HepG2 (cell line): Measurements from ENCODE around the gene GRB7. TPM values are rescaled to one million over a fixed set of nuclear protein-coding genes. Genes with fewer than 3 reads are reported as not detected.
A peak's percentile ranks its signal among the peaks of the same experiment; 100 is the strongest.

Source experiments
- CEBPG ChIP-seq: IDR thresholded peaks from 2 replicates; pipeline ENCODE4 v1.6.1; 2016
- CREM ChIP-seq, 2 experiments: sonication (generic) in 1 of 2; formaldehyde crosslinking in 1 of 2; IDR thresholded peaks; 2 replicates each; pipeline versions ENCODE4 v1.4.0 to v1.6.1; 2016 to 2020; ENCODE audit warnings: antibody characterized with exemption in 1 of 2, mild to moderate bottlenecking in 1 of 2, missing genetic modification reagents in 1 of 2
- HNRNPH1 ChIP-seq: fragments of 200-400 bp; formaldehyde crosslinking; optimal IDR thresholded peaks from 2 replicates; pipeline ENCODE3; 2017; ENCODE audit warnings: mild to moderate bottlenecking, low read depth, low read length
- KDM1A ChIP-seq: IDR thresholded peaks from 2 replicates; pipeline ENCODE4 v1.6.1; 2016; ENCODE audit warnings: missing compliant biosample characterization
- THYN1 ChIP-seq: sonication (generic); formaldehyde crosslinking; IDR thresholded peaks from 2 replicates; pipeline ENCODE4 v1.8.1; 2023; ENCODE audit warnings: low read depth, mild to moderate bottlenecking, moderate library complexity, missing genetic modification reagents, borderline replicate concordance
- TP53 ChIP-seq: sonication (generic); formaldehyde crosslinking; conservative IDR thresholded peaks from 2 replicates; pipeline ENCODE4 v1.4.0; 2020; ENCODE audit warnings: missing genetic modification reagents
- ZMYM3 ChIP-seq: sonication (generic); formaldehyde crosslinking; IDR thresholded peaks from 2 replicates; pipeline ENCODE4 v1.5.1; 2020; ENCODE audit warnings: mild to moderate bottlenecking, missing genetic modification reagents
- ZNF121 ChIP-seq: sonication (generic); formaldehyde crosslinking; IDR thresholded peaks from 2 replicates; pipeline ENCODE4 v1.5.0; 2020; ENCODE audit warnings: mild to moderate bottlenecking, missing genetic modification reagents
- ZNF160 ChIP-seq: sonication (generic); formaldehyde crosslinking; IDR thresholded peaks from 2 replicates; pipeline ENCODE4 v1.8.0; 2022; ENCODE audit warnings: mild to moderate bottlenecking, inconsistent platforms, missing genetic modification reagents
- ZNF292 ChIP-seq: sonication (generic); formaldehyde crosslinking; IDR thresholded peaks from 2 replicates; pipeline ENCODE4 v1.8.1; 2022; ENCODE audit warnings: mild to moderate bottlenecking, low read depth, missing genetic modification reagents, borderline replicate concordance
- ZNF615 ChIP-seq: sonication (generic); formaldehyde crosslinking; IDR thresholded peaks from 2 replicates; pipeline ENCODE4 v1.5.0; 2020; ENCODE audit warnings: mild to moderate bottlenecking, missing genetic modification reagents, borderline replicate concordance
- ZNF772 ChIP-seq: sonication (generic); formaldehyde crosslinking; IDR thresholded peaks from 2 replicates; pipeline ENCODE4 v1.5.0; 2020; ENCODE audit warnings: mild to moderate bottlenecking, missing genetic modification reagents
- ZSCAN25 ChIP-seq: sonication (generic); formaldehyde crosslinking; IDR thresholded peaks from 2 replicates; pipeline ENCODE4 v1.8.0; 2022; ENCODE audit warnings: mild to moderate bottlenecking, missing genetic modification reagents
- polyA plus RNA-seq, 8 experiments: library from polyadenylated mRNA; depleted of rRNA in 3 of 8; stranded (reverse) in 7 of 8; unstranded in 1 of 8; fragments of >200 nt; fragmentation: Illumina TruSeq in 4 of 8; extraction: Trizol in 4 of 8; gene quantifications; 2 replicates each; pipeline versions ENCODE4 v1.2.1 to v1.2.3, GENCODE V29; 2011 to 2016; ENCODE audit warnings: low read depth in 4 of 8, missing spikeins in 1 of 8, mixed read lengths in 1 of 8; ENCODE audit not compliant: insufficient read depth in 1 of 8
- total RNA-seq, 5 experiments: library from RNA; depleted of rRNA; stranded (reverse); fragments of >200 nt; fragmentation: Illumina TruSeq; extraction: Trizol; gene quantifications; 2 replicates each; pipeline ENCODE4 v1.2.3, GENCODE V29; 2016; ENCODE audit warnings: low read depth in 1 of 5
- TF ChIP-seq, protein P1 (sequence below): conservative IDR thresholded peaks from 2 replicates; pipeline ENCODE4 v1.6.1; 2018; ENCODE audit warnings: missing genetic modification reagents
- TF ChIP-seq, protein P2 (sequence below): sonication (generic); formaldehyde crosslinking; conservative IDR thresholded peaks from 2 replicates; pipeline ENCODE4 v1.4.0; 2020; ENCODE audit warnings: missing genetic modification reagents
- TF ChIP-seq, protein P3 (sequence below): sonication (generic); formaldehyde crosslinking; IDR thresholded peaks from 2 replicates; pipeline ENCODE4 v1.4.0; 2020; ENCODE audit warnings: missing genetic modification reagents
- TF ChIP-seq, protein P4 (sequence below): sonication (generic); formaldehyde crosslinking; IDR thresholded peaks from 2 replicates; pipeline ENCODE4 v1.5.1; 2020; ENCODE audit warnings: missing genetic modification reagents, mild to moderate bottlenecking, borderline replicate concordance
- TF ChIP-seq, protein P5 (sequence below): sonication (generic); formaldehyde crosslinking; IDR thresholded peaks from 2 replicates; pipeline ENCODE4 v1.9.0; 2021; ENCODE audit warnings: missing genetic modification reagents, mild to moderate bottlenecking, borderline replicate concordance
- TF ChIP-seq, protein P6 (sequence below): sonication (generic); formaldehyde crosslinking; IDR thresholded peaks from 2 replicates; pipeline ENCODE4 v1.8.1; 2023; ENCODE audit warnings: missing genetic modification reagents, mild to moderate bottlenecking, borderline replicate concordance
- TF ChIP-seq, protein P7 (sequence below): sonication (generic); formaldehyde crosslinking; IDR thresholded peaks from 2 replicates; pipeline ENCODE4 v1.4.0; 2020; ENCODE audit warnings: missing genetic modification reagents, mild to moderate bottlenecking, borderline replicate concordance

The GRB7 gene
- total and polyA plus RNA-seq, 2 of the 13 experiments (the other 11 are each of a cell fraction or from before 2014, with no cell fraction given): 60.2 to 77.7 TPM

DNA sequence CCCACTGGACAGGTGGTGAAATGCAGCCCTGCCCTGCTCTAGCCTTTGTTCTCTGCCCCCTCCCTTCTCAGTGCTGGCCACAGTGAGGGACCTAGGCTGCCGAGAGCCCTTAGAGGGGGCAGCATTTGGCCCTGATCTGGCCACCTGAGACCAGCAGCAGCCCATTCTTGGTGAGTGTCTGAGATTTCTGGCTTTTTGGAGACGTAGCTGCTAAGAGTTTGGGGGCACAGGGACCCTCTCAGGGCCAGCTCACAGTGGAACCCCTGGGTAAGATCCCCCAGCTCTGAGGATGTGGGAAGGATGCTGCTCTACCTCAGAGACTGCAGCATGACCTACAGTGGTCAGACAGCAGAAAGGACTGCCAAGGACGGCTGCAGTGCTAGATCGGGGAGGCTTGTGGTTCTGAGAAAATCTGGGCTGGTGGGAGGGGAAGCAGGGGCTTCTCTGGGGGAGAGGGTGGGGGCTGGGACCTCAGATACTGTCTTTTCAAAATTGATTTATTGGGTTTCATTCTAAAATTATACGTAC lies 13.3 kb downstream of the GRB7 start (continued):
- TF ChIP-seq KDM1A (CRISPR knock-in tag): peak; percentile 70
- no peak for TF ChIP-seq ZNF615 (CRISPR knock-in tag)
- no peak for TF ChIP-seq TP53 (CRISPR knock-in tag)
- TF ChIP-seq ZNF292 (CRISPR knock-in tag): 0 out of 2 replicates have a peak, but pooled peaks have one; percentile 3
- TF ChIP-seq, protein P1, sequence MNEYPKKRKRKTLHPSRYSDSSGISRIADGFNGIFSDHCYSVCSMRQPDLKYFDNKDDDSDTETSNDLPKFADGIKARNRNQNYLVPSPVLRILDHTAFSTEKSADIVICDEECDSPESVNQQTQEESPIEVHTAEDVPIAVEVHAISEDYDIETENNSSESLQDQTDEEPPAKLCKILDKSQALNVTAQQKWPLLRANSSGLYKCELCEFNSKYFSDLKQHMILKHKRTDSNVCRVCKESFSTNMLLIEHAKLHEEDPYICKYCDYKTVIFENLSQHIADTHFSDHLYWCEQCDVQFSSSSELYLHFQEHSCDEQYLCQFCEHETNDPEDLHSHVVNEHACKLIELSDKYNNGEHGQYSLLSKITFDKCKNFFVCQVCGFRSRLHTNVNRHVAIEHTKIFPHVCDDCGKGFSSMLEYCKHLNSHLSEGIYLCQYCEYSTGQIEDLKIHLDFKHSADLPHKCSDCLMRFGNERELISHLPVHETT (CRISPR knock-in tag): no peak
- TF ChIP-seq ZSCAN25 (CRISPR knock-in tag): 0 out of 2 replicates have a peak, but pooled peaks have one; percentile 0
- no peak for TF ChIP-seq CREM (IDR thresholded peaks at IDR 0.05)
- TF ChIP-seq CREM (CRISPR knock-in tag; IDR thresholded peaks at IDR 0.05): no peak
- TF ChIP-seq ZNF121: peak; percentile 83
- TF ChIP-seq HNRNPH1: no peak
- peak; percentile 94 for TF ChIP-seq ZMYM3 (CRISPR knock-in tag)
- TF ChIP-seq ZNF772 (CRISPR knock-in tag): 0 out of 2 replicates have a peak, but pooled peaks have one; percentile 1
- no peak for TF ChIP-seq THYN1 (CRISPR knock-in tag)
- TF ChIP-seq, protein P2, sequence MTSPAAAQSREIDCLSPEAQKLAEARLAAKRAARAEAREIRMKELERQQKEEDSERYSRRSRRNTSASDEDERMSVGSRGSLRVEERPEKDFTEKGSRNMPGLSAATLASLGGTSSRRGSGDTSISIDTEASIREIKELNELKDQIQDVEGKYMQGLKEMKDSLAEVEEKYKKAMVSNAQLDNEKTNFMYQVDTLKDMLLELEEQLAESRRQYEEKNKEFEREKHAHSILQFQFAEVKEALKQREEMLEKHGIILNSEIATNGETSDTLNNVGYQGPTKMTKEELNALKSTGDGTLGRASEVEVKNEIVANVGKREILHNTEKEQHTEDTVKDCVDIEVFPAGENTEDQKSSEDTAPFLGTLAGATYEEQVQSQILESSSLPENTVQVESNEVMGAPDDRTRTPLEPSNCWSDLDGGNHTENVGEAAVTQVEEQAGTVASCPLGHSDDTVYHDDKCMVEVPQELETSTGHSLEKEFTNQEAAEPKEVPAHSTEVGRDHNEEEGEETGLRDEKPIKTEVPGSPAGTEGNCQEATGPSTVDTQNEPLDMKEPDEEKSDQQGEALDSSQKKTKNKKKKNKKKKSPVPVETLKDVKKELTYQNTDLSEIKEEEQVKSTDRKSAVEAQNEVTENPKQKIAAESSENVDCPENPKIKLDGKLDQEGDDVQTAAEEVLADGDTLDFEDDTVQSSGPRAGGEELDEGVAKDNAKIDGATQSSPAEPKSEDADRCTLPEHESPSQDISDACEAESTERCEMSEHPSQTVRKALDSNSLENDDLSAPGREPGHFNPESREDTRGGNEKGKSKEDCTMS (CRISPR knock-in tag): no peak
- TF ChIP-seq, protein P3, sequence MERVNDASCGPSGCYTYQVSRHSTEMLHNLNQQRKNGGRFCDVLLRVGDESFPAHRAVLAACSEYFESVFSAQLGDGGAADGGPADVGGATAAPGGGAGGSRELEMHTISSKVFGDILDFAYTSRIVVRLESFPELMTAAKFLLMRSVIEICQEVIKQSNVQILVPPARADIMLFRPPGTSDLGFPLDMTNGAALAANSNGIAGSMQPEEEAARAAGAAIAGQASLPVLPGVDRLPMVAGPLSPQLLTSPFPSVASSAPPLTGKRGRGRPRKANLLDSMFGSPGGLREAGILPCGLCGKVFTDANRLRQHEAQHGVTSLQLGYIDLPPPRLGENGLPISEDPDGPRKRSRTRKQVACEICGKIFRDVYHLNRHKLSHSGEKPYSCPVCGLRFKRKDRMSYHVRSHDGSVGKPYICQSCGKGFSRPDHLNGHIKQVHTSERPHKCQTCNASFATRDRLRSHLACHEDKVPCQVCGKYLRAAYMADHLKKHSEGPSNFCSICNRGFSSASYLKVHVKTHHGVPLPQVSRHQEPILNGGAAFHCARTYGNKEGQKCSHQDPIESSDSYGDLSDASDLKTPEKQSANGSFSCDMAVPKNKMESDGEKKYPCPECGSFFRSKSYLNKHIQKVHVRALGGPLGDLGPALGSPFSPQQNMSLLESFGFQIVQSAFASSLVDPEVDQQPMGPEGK (CRISPR knock-in tag): 0 out of 2 replicates have a peak, but pooled peaks have one; percentile 36
- TF ChIP-seq, protein P4, sequence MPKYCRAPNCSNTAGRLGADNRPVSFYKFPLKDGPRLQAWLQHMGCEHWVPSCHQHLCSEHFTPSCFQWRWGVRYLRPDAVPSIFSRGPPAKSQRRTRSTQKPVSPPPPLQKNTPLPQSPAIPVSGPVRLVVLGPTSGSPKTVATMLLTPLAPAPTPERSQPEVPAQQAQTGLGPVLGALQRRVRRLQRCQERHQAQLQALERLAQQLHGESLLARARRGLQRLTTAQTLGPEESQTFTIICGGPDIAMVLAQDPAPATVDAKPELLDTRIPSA (CRISPR knock-in tag): no peak
- TF ChIP-seq, protein P5, sequence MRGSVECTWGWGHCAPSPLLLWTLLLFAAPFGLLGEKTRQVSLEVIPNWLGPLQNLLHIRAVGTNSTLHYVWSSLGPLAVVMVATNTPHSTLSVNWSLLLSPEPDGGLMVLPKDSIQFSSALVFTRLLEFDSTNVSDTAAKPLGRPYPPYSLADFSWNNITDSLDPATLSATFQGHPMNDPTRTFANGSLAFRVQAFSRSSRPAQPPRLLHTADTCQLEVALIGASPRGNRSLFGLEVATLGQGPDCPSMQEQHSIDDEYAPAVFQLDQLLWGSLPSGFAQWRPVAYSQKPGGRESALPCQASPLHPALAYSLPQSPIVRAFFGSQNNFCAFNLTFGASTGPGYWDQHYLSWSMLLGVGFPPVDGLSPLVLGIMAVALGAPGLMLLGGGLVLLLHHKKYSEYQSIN (CRISPR knock-in tag): no peak
- TF ChIP-seq, protein P6, sequence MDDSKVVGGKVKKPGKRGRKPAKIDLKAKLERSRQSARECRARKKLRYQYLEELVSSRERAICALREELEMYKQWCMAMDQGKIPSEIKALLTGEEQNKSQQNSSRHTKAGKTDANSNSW: no peak
- TF ChIP-seq, protein P7, sequence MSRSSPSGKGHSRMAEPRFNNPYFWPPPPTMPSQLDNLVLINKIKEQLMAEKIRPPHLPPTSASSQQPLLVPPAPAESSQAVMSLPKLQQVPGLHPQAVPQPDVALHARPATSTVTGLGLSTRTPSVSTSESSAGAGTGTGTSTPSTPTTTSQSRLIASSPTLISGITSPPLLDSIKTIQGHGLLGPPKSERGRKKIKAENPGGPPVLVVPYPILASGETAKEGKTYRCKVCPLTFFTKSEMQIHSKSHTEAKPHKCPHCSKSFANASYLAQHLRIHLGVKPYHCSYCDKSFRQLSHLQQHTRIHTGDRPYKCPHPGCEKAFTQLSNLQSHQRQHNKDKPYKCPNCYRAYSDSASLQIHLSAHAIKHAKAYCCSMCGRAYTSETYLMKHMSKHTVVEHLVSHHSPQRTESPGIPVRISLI (CRISPR knock-in tag): no peak
- no peak for TF ChIP-seq ZNF160 (CRISPR knock-in tag)
- TF ChIP-seq CEBPG: no peak
